ENCODE data around the gene SLC7A5.
"Not testable (repeated sequence)": the region's sequence is repeated elsewhere in the genome, so short reads cannot be mapped to it uniquely, and the experiment has no call there.

SLC7A5 gene

DNA sequence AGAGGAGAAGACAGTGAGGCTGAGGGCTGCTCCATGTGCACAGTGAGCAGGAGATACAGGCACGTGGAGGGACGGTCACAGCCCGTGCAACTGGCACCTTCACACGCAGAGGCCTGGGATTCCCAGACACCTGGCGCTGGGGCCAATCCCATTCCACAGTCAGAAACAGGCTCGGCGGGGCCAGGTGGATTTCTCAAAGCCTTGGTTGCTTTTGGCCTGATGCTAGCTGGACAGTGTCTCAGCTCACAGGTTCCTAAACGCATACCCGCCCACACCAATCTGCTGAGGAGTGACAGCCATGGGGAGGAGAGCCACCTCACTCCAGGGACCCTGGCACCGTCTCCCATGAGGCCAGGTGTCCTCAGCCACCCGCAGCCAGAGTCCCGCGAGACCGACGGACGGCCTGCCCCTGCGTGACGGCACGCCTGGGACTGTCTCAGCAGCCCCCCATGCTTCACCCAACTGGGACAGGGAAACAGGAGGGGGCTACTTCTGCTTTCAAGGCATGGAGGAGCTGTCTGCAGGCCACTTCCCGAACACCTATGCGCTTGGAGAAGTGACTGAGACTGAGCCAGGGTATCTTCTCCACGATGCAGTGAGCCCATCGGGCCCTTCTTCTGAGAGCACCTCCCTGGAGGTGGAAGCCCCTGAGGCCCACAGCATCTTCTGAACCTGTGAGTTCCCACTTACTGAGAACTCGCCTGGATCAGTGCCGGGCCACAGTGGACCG is 6.5 kb downstream of the SLC7A5 start:
- in situ Hi-C loops (cut with HindIII; ENCODE audit: low sequenced_read_pairs): not testable (repeated sequence)

DNA sequence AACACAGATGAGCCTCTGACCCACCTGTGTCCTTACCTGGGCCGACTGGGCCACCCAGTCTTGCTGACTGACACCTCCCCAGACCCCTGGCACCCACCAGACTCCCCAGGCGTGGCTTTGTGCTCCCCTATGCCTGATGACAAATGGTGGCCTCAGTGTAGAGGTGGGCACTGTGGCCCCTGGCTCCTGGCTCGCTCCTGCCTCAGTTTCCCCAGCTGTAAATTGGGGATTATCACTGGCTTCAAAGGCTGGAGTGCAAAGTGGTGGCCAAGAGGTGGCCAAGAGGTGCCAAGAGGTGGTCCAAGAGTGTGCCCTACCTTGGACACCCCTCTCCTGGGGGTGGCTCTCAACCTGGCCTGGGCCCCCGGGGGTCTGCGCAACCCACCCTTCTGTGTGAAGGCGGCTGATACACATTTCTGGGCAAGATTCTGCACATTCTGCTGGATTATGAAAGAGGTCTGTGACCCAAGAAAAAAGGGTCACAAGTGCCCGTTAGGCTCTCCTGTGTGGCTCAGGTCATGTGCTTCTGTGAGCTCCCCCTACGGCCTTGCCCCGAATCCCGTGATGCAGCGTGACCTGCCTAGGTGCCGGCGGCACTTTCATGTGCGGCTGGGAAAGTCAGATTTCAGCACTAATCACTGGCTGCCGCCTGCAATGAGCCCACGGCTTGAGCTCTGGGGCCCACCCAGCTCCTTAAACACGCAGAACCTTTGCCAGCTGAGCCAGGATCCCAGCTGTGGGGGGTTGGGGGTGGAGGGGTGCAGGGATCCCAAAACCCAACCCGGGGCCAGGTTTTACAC is 7.8 kb downstream of the SLC7A5 start:
- in situ Hi-C loops (cut with HindIII; ENCODE audit: low sequenced_read_pairs): not testable (repeated sequence)

DNA sequence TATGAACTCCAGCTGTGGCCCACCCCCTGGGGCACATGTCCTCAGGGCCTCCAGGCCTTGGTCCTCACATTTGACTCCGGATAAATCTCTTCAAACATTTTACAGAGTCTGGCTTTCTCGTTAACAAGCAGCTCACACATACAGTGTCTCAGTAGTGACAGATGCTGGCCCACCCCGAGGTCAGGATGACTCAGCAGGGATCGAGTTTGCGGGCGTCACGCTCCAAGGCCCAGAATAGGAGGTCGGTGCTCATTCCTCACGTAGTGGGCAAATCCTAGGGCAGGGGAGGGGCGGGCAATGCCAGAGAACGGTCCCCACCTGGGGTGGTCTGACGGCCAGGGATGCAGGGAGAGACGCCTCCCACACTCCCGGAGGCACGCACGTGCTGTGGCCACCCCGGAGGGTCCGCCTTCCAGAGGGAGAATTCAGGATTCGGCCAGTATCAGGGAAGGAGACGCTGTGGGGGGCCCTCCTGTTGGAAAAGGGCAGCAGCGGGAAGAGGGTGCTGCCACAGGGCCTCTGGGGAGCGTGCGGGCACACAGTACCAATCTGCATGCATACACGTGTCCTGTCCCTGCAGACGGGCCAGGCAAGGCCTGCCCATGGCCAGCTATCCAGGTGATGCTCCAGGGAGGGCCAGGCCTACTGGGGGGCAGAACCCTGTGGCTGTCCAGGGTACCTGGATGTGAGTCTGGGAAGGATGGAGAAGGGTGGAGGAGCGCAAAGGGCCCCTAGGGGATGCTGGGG is 8.6 kb downstream of the SLC7A5 start:
- in situ Hi-C loops (cut with HindIII; ENCODE audit: low sequenced_read_pairs): no loop called here

GRCh38 chr16:87858151-87858993 is 10.9 kb downstream of the SLC7A5 start:
- in situ Hi-C loops (cut with HindIII; ENCODE audit: low sequenced_read_pairs): not testable (repeated sequence)

GRCh38 chr16:87856791-87857228 is 12.5 kb downstream of the SLC7A5 start:
- in situ Hi-C loops (cut with HindIII; ENCODE audit: low sequenced_read_pairs): no loop called here

GRCh38 chr16:87855852-87856715 is 13.2 kb downstream of the SLC7A5 start:
- in situ Hi-C loops (cut with HindIII; ENCODE audit: low sequenced_read_pairs): no loop called here

DNA sequence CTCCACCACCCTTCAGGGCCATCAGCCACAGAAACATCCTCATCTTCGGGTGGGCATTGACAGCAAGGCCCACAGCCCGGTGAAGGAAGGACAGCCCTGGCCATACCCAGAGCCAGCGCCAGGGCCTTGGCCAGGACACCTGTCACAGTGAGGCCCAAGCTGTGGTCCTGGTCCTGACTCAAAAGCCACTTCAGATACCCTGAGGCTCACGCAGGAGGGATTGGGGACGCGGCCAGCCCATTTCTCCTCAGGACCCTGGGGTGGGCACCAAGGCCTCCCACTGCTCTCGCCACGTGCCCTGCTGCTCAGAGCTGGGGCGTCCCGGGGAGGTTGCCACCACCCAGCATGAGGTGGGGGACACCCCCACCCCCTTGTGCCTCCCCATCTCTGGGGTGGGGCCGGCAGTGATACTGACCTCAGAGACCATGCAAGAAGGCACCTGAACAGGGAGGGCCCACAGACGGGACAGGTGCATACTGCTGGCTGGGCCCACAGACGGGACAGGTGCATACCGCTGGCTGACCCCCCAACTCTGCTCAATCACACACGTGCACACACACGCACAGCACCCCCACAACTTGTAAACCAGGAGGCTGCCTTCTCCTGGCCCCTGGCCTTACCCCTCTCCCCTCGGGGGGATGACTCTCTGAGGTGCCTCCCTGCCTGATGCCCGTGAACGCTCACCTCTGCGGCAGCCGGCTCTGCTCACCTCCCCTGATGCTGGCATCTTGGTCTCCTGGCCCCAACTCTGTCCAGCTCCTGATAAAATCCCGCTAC is 14.2 kb downstream of the SLC7A5 start:
- in situ Hi-C loops (cut with HindIII; ENCODE audit: low sequenced_read_pairs): no loop called here

DNA sequence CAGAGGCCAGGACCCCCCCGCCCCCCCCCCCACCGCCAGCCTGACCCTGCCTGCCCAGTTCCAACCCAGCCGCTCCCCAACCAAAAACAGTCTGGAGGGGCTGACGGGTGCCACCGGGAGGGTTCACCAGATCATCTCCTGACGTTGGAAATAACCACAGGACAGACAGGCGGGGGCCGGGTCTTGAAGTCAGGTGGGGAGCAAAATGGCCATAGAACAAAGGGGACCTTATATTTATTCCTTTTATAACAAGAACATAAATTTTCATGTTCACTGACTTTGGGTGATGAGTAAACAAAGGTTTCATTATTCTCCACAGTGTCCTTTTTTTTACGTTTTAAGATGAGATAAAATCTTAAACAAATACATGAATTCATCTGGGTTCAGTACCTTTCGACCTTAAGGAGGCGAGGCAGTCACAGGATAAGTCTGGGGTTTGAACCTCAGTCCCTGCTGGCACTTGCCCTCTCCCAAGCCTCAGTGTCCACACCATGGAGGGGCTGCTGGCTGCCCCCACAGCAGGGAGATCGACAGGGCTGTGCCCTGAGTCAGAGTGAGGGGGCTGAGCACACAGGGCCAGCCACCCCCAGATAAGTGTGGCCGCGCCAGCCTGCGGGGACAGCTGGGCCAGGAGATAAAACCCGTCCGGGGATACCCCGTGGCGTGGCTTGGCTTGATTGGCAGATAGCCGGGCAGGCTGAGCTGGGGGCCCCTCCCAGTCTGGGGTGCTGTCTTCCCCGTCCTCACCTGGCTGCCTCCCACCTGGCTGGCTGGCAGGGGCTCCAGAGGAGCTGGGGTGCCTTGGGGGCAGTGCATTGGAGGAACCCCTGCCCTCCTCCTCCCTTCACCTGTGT is 15.0 kb downstream of the SLC7A5 start:
- in situ Hi-C loops (cut with HindIII; ENCODE audit: low sequenced_read_pairs): no loop called here

- in situ Hi-C loops (cut with HindIII; ENCODE audit: low sequenced_read_pairs): no loop called here
Observed at GRCh38 chr16:87853411-87854052, 15.8 kb downstream of the SLC7A5 start.

DNA sequence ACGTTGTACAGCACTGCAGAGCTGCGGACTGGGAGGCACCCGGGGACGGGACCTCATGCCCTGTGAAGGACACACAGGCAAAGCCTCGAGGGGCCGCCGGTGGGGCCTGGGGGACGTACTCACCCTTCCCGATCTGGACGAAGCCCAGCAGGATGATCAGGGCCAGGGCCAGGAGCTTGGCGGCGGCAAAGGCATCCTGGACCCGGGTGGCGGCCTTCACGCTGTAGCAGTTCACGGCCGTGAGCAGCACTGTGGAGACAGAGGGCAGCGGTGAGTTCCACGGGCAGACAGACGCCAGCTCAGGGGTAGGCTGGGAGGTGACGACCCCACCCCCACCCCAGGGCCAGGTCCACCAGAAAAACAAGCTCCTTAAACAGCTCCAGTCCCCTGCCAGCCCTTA is 17.7 kb downstream of the SLC7A5 start:
- in situ Hi-C loops (cut with HindIII; ENCODE audit: low sequenced_read_pairs): no loop called here

- in situ Hi-C loops (cut with HindIII; ENCODE audit: low sequenced_read_pairs): no loop called here
Observed at GRCh38 chr16:87851141-87851587, 18.1 kb downstream of the SLC7A5 start.

- in situ Hi-C loops (cut with HindIII; ENCODE audit: low sequenced_read_pairs): no loop called here
Observed at GRCh38 chr16:87850009-87851006, 19.0 kb downstream of the SLC7A5 start.

GRCh38 chr16:87849419-87850008 is 19.8 kb downstream of the SLC7A5 start:
- in situ Hi-C loops (cut with HindIII; ENCODE audit: low sequenced_read_pairs): no loop called here

DNA sequence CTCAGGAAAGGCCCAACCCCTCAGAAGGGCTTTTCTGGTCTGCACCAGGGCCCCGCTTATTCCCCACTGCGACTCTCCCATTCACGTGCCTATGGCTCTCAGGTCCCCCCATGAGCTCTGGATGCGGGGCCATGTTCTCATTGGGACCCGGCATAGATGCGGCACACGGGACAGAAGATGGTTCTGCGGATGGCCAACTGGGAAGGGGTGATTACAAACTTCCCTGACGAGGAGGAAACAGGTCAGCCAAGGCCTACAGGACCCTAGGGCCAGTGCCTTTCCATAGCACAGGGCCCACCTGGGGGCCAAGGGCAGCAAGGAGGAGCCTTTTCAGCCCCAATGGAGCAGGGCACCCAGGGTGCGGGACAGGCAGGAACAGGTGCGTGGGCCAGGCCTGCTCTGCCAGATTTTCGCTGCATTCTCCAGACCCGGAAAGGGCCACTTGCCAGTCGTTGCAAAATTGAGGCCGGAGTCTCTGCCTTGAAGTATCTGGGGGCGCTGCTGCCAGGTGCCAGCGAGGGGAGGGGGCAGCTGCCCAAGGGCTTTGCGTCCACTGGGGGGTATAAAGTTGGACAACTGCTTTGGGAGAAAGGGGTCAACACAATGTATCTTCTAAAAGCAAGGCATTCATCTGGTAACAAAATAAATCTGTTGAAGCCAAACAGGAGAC is 20.5 kb downstream of the SLC7A5 start:
- in situ Hi-C loops (cut with HindIII; ENCODE audit: low sequenced_read_pairs): no loop called here
